ENCODE results near the gene MMP20.
"Not testable (repeated sequence)": the region's sequence is repeated elsewhere in the genome, so short reads cannot be mapped to it uniquely, and the experiment has no call there.

MMP20 gene

GRCh38 chr11:102625177-102625576 is at the start of gene MMP20:
Gene MMP20 (minus strand): TSS chr11:102625332. CDS start chr11:102625319, 13 bp downstream.
- no peak for FAIRE-seq

- FAIRE-seq = no peak
Observed at GRCh38 chr11:102669664-102670063, 44.5 kb upstream of the MMP20 start.

- FAIRE-seq = peak; percentile 93
Observed at GRCh38 chr11:102666331-102666957, 41.3 kb upstream of the MMP20 start.

- no peak for FAIRE-seq
Observed at GRCh38 chr11:102664001-102664752, 39.0 kb upstream of the MMP20 start.

GRCh38 chr11:102662607-102663006 is 37.5 kb upstream of the MMP20 start:
- FAIRE-seq = no peak

GRCh38 chr11:102661040-102661439 is 35.9 kb upstream of the MMP20 start:
- no peak for FAIRE-seq

GRCh38 chr11:102656528-102656927 is 31.4 kb upstream of the MMP20 start:
- FAIRE-seq = no peak

GRCh38 chr11:102655547-102655946 is 30.4 kb upstream of the MMP20 start:
- FAIRE-seq = no peak

- FAIRE-seq = no peak
Observed at GRCh38 chr11:102654761-102655160, 29.6 kb upstream of the MMP20 start.

GRCh38 chr11:102653744-102654291 is 28.7 kb upstream of the MMP20 start:
- FAIRE-seq = no peak

GRCh38 chr11:102647430-102647829 is 22.3 kb upstream of the MMP20 start:
- no peak for FAIRE-seq

GRCh38 chr11:102643941-102644340 is 18.8 kb upstream of the MMP20 start:
- FAIRE-seq = no peak

GRCh38 chr11:102640946-102641345 is 15.8 kb upstream of the MMP20 start:
- FAIRE-seq = no peak

GRCh38 chr11:102639656-102640055 is 14.5 kb upstream of the MMP20 start:
- FAIRE-seq = no peak

- no peak for FAIRE-seq
Observed at GRCh38 chr11:102637731-102638130, 12.6 kb upstream of the MMP20 start.

GRCh38 chr11:102633385-102634026 is 8.4 kb upstream of the MMP20 start:
- FAIRE-seq = no peak

GRCh38 chr11:102632026-102632425 is 6.9 kb upstream of the MMP20 start:
- FAIRE-seq = no peak

- peak; percentile 63 for FAIRE-seq
Observed at GRCh38 chr11:102630598-102631448, 5.7 kb upstream of the MMP20 start.

GRCh38 chr11:102629908-102630307 is 4.8 kb upstream of the MMP20 start:
- not testable (repeated sequence) for FAIRE-seq

- FAIRE-seq = peak; percentile 47
Observed at GRCh38 chr11:102626676-102627075, 1.5 kb upstream of the MMP20 start.

- FAIRE-seq = no peak
Observed at GRCh38 chr11:102623998-102624397, 1.1 kb downstream of the MMP20 start.

- no peak for FAIRE-seq
Observed at GRCh38 chr11:102623128-102623527, 2.0 kb downstream of the MMP20 start.

GRCh38 chr11:102622258-102622657 is 2.9 kb downstream of the MMP20 start:
- FAIRE-seq = no peak

Measured in TTC549 (cell line).